Fibroblast of mammary gland (primary cell): ENCODE results near the gene ARHGAP18.

ENCODE experiments used
- DNase-seq: peaks from one replicate; pipeline ENCODE4 v3.0.0-alpha.2; 2010; ENCODE audit warnings: low read depth
- H3K4me3 ChIP-seq: 2 replicates; pipeline ENCODE4 v1.5.1; 2011; ENCODE audit warnings: low read depth, mild to moderate bottlenecking, low read length, moderate library complexity; ENCODE audit not compliant: control insufficient read depth
- CTCF ChIP-seq: conservative IDR thresholded peaks from 2 replicates; pipeline ENCODE4 v1.5.1; 2011; ENCODE audit warnings: low read depth, low read length, inconsistent platforms; ENCODE audit not compliant: control insufficient read depth, insufficient read depth

Gene ARHGAP18

DNA sequence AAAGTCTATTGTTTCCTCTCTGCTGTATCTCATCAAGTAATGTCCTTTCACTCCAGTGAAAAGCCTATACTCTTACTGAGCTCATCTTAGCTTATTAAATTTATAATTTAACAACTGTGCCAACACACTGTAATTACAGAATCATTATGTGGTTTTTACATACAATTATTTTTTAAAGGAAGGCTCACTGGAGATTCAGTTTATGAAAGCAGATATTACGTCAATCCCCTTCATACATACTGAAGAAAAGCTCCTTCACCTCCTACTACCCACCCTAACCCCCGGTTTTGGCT is 28.1 kb downstream of the ARHGAP18 start:
- DNase-seq, result no peak
- H3K4me3 ChIP-seq, result no peak overlapping the region
- no peak for TF ChIP-seq CTCF

DNA sequence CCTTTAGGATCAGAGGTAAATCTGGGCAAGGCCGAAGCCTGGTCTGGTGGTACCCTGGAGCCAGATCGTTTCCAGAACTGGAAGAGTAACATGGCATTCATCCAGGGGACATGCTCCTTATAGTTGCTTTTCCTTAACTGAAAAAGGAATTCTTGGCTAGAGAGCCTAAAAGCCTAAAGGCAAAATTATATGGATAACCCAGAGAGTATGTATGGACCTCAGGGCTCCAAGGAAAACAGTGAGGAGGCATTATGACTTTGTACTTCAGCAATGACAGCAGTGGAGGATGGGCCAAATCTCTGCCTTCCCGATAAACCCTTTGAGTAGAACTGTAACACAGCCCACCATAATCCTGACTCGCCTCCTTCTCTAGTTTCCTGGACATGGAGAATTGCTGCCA is 29.3 kb downstream of the ARHGAP18 start:
- no peak for TF ChIP-seq CTCF
- DNase-seq, result no peak
- H3K4me3 ChIP-seq, result no peak overlapping the region

GRCh38 chr6:129679758-129680157 is 30.2 kb downstream of the ARHGAP18 start:
- H3K4me3 ChIP-seq, result no peak overlapping the region
- no peak for TF ChIP-seq CTCF
- peak; percentile 54 for DNase-seq

GRCh38 chr6:129679275-129679674 is 30.7 kb downstream of the ARHGAP18 start:
- DNase-seq, result peak; percentile 81
- no peak overlapping the region for H3K4me3 ChIP-seq
- TF ChIP-seq CTCF, result no peak

- H3K4me3 ChIP-seq, result no peak overlapping the region
- TF ChIP-seq CTCF, result no peak
- DNase-seq, result no peak
Observed at GRCh38 chr6:129678463-129678862, 31.5 kb downstream of the ARHGAP18 start.

DNA sequence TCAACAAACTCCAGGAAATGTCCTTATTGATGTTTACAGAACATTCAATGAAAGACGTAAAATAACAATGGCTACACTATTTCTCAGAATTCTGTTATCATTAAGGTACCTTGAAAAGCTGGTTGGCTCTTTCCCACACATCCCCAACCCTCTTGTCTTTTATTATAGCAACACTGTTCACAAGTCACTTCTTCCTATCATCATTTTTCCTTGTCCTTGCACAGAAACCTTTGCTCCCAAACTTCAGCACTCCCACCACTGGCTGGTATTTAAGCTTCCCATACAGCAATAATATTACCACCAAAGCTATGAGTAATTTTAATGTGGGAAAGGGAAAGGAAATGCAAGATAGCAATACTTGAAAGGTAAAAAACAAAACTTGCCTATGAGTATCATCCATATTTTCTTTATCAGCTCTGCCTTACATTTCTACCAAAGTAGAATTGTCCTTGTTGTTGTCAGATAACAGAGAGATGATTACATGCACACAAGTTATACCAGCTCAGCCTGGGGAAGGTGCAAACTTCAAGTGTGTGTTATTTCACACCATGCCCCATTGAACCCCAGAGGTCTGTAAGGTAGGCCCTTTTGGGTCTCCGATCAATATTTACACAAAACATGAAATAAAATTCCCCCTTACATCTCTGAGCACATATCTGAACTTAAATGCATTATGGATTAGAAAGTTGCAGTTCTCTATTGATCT is 32.2 kb downstream of the ARHGAP18 start:
- no peak overlapping the region for H3K4me3 ChIP-seq
- TF ChIP-seq CTCF, result no peak
- peak; percentile 42 for DNase-seq
